Caki2 (cell line): Measurements from ENCODE around the gene ARHGAP15. TPM values are rescaled to one million over a fixed set of nuclear protein-coding genes. Genes with fewer than 3 reads are reported as not detected.

Experiments used
- DNase-seq: peaks from one replicate; pipeline ENCODE4 v3.0.0-alpha.2; 2015; ENCODE audit warnings: low read depth
- in situ Hi-C: cut with HindIII; loops from 2 replicates; pipeline ENCODE4 v1.10.0; 2016; ENCODE audit warnings: low sequenced_read_pairs, low pct_unique_long_range_greater_than_20kb, mixed read lengths
- total RNA-seq: library from RNA; depleted of rRNA; stranded (reverse); fragments of >200 nt; shearing (Covaris generic); gene quantifications from 2 replicates; pipeline ENCODE4 v1.2.3, GENCODE V29; 2014; ENCODE audit warnings: low replicate concordance

The ARHGAP15 gene
- total RNA-seq, 1 experiment from 2014 or later: not detected

GRCh38 chr2:143586119-143586518 is 456.9 kb downstream of the ARHGAP15 start:
- DNase-seq: no peak
- in situ Hi-C loops: no loop called here

- DNase-seq: no peak
- in situ Hi-C loops: no loop called here
These were observed 459.5 kb downstream of the ARHGAP15 start for GRCh38 chr2:143588746-143589145.

- DNase-seq: no peak
- in situ Hi-C loops: no loop called here
These were observed 464.9 kb downstream of the ARHGAP15 start for GRCh38 chr2:143594161-143594560.

GRCh38 chr2:143594745-143595144 is 465.5 kb downstream of the ARHGAP15 start:
- no peak for DNase-seq
- in situ Hi-C loops: no loop called here

- DNase-seq: no peak
- in situ Hi-C loops: no loop called here
These were observed 470.9 kb downstream of the ARHGAP15 start for GRCh38 chr2:143600116-143600515.

GRCh38 chr2:143601828-143602227 is 472.6 kb downstream of the ARHGAP15 start:
- in situ Hi-C loops: no loop called here
- no peak for DNase-seq

- in situ Hi-C loops: no loop called here
- no peak for DNase-seq
These were observed 473.9 kb downstream of the ARHGAP15 start for GRCh38 chr2:143603035-143603655.

GRCh38 chr2:143603846-143604565 is 474.8 kb downstream of the ARHGAP15 start:
- in situ Hi-C loops: no loop called here
- no peak for DNase-seq

- in situ Hi-C loops: no loop called here
- no peak for DNase-seq
These were observed 475.3 kb downstream of the ARHGAP15 start for GRCh38 chr2:143604566-143604959.

GRCh38 chr2:143607231-143608062 is 478.2 kb downstream of the ARHGAP15 start:
- DNase-seq: no peak
- in situ Hi-C loops: no loop called here

GRCh38 chr2:143608063-143608423 is 478.8 kb downstream of the ARHGAP15 start:
- no peak for DNase-seq
- in situ Hi-C loops: no loop called here

- in situ Hi-C loops: no loop called here
- DNase-seq: no peak
These were observed 479.5 kb downstream of the ARHGAP15 start for GRCh38 chr2:143608758-143609157.

- DNase-seq: no peak
- in situ Hi-C loops: no loop called here
These were observed 482.1 kb downstream of the ARHGAP15 start for GRCh38 chr2:143611336-143611735.

- in situ Hi-C loops: no loop called here
- DNase-seq: no peak
These were observed 486.3 kb downstream of the ARHGAP15 start for GRCh38 chr2:143615562-143615961.

- DNase-seq: no peak
- in situ Hi-C loops: no loop called here
These were observed 487.2 kb downstream of the ARHGAP15 start for GRCh38 chr2:143616452-143616851.

GRCh38 chr2:143617803-143618415 is 488.7 kb downstream of the ARHGAP15 start:
- in situ Hi-C loops: no loop called here
- DNase-seq: no peak

GRCh38 chr2:143622106-143622505 is 492.9 kb downstream of the ARHGAP15 start:
- DNase-seq: no peak
- in situ Hi-C loops: no loop called here

GRCh38 chr2:143623231-143623908 is 494.2 kb downstream of the ARHGAP15 start:
- in situ Hi-C loops: no loop called here
- no peak for DNase-seq
